K562 treated with DMSO at 1 percent for 48 hours (cell line): ENCODE results near the gene CANT1. TPM values are rescaled to one million over a fixed set of nuclear protein-coding genes. Genes with fewer than 3 reads are reported as not detected.

Source experiments
- total RNA-seq: library from RNA; unstranded; fragments of 300-600 nt; gene quantifications from 2 replicates; pipeline ENCODE4 v1.2.3, GENCODE V29; 2022; ENCODE audit warnings: low replicate concordance; ENCODE audit errors: extremely low read depth

CANT1 gene
- total RNA-seq, result not detected in 2 replicates

DNA sequence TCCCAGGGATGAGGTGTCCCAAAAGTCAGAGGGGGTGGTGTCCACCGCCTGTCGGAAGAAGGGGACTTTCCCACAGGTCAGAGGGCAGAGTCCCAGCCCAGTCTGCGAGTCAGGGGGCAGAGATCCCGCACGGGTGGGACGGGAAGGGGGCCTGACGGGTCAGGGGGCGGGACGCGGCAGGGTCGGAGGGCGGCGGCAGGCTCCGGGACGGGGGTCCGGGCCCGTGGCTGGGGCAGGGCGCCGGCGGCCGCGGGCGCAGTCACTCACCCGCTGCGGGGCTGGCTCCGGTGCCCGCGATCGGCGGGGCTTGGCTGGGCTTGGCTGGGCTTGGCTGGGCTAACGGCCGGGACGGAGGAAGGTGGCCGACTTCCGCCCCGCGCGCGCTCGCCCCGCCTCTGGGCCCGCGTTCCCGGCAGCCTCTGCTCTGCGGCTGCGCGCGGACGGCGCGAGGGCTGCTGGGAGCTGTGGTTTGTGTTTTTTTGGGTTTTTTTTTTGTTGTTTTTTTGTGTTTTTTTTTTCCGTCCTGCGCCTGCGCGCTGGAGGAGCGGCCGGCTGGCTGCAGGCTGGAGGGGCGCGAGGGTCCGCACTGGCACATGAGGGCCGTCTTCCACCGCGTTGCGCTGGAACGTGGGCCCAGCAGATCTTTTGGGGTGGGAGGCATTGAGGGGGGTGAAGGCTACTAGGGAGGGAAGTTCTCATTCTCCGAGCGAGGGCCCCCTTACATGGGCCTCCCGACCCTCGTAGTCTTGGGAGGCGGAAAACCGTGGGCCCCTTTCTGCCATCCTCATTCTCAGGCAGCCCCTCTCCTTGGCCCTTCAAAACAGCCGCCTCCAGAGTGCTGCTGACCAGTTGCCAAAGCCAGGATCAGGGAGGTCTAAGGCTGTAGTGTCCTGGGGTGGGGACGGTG, at the start of gene CANT1:
Gene CANT1 (minus strand): TSS at position 368 of the 907 bp plus-strand sequence. CDS start 12,142 bp downstream, outside the sequence.

DNA sequence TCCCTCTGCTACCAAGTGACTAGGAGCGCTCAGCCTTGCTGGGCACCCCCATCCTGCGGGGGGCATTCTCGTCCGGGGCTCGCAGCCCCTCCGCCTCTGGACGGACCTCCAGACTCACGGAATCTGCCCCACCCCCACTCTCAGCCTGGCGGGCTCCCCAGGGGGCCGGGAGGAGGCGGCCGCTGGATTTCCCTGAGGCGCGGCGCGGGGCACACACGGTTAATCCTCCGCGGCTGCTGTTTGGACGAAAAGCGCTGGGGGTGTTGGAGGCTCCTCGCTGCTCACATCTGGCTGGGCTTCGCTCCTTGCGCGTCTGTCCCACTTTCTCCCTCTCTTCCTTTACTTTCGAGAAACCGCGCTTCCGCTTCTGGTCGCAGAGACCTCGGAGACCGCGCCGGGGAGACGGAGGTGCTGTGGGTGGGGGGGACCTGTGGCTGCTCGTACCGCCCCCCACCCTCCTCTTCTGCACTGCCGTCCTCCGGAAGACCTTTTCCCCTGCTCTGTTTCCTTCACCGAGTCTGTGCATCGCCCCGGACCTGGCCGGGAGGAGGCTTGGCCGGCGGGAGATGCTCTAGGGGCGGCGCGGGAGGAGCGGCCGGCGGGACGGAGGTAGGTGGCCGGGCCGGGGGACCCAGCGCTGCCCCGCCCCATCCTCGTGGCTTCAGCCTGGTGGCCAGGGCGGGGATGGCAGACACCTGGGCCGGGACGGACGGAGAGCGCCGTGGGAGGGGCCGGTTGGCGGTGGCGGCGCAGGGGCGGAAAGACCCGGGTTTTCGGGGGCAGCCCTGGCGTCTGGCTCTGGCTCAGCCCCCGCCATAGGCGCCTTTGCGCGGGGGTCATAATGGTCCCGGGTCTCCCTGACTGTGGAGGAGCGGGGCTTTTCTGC, 14.6 kb upstream of the CANT1 start, which contains the start of gene C1QTNF1:
Gene C1QTNF1 (plus strand): TSS at position 284 of the 886 bp plus-strand sequence. CDS start 19,800 bp downstream, outside the sequence.

DNA sequence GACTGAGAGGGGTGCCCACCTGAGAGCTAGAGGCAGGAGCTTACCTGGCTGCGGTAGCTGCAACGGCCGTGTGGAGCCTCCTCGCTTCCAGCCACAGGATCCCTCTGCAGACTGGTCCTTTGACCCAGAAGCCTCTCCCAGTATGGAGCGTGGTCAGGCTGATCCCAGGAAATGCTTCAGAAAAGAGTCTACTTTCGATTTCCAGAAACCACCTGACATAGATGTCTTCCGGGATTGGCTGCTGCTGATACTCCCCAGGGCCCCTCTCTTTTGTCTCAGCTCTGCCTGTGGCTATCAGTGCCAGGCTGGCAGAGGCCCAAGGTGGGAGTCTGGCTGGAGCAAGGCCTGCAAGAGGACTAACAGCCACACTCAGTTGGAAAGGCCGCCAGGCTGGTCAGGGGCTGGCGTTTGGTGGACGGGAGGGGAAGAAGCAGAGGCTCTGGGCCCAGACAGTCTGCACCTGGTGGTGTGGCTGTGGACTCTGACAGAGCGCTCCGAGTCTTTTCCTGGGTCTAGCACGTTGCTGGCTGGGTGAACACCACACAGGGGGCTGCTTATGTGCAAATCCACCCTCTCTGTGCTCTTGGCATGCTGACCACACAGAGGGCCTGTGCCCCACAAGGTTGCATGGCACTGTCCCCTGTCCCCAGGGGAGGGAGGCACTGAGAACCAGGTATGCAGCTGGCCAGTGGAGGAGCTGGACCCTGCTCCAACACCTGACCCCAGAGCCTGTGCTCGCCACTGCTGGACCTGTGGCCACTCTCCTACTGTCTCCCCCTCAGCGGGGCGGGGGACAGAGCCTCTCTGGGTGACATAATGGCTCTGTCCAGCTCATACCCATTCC, 29.6 kb downstream of the CANT1 start, which contains the start of gene LGALS3BP:
Gene LGALS3BP (minus strand): TSS at position 144 of the 844 bp plus-strand sequence. CDS start 2,732 bp downstream, outside the sequence.

Other genes starting within 250 kb of the CANT1 start
- gene CYTH1, start 227.5 kb downstream of the CANT1 start, total RNA-seq, result not detected in 2 replicates
- not detected in 2 replicates for gene USP36, start 168.9 kb downstream of the CANT1 start, total RNA-seq
- not detected in 2 replicates for gene CEP295NL, start 106.6 kb downstream of the CANT1 start, total RNA-seq
- gene TIMP2, start 84.4 kb downstream of the CANT1 start, total RNA-seq, result not detected in 2 replicates
- gene LGALS3BP, start 29.8 kb downstream of the CANT1 start, total RNA-seq, result not detected in 2 replicates
- gene C1QTNF1, start 14.4 kb upstream of the CANT1 start, total RNA-seq, result not detected in 2 replicates
- not detected in 2 replicates for gene ENGASE, start 65.1 kb upstream of the CANT1 start, total RNA-seq